B cell (primary cell): ENCODE data around the gene LHX4.

Experiments used
- EZH2 ChIP-seq: IDR thresholded peaks from 2 replicates; pipeline ENCODE4 v1.6.1; 2012; ENCODE audit warnings: borderline replicate concordance, low read depth, mild to moderate bottlenecking, moderate library complexity, low read length; ENCODE audit not compliant: insufficient read depth, poor library complexity, severe bottlenecking
- TF ChIP-seq, protein P1 (sequence below): fragments of 200-600 bp; IDR thresholded peaks from one replicate; pipeline ENCODE4 v1.8.0; 2022; ENCODE audit warnings: antibody characterized with exemption, mild to moderate bottlenecking

DNA sequence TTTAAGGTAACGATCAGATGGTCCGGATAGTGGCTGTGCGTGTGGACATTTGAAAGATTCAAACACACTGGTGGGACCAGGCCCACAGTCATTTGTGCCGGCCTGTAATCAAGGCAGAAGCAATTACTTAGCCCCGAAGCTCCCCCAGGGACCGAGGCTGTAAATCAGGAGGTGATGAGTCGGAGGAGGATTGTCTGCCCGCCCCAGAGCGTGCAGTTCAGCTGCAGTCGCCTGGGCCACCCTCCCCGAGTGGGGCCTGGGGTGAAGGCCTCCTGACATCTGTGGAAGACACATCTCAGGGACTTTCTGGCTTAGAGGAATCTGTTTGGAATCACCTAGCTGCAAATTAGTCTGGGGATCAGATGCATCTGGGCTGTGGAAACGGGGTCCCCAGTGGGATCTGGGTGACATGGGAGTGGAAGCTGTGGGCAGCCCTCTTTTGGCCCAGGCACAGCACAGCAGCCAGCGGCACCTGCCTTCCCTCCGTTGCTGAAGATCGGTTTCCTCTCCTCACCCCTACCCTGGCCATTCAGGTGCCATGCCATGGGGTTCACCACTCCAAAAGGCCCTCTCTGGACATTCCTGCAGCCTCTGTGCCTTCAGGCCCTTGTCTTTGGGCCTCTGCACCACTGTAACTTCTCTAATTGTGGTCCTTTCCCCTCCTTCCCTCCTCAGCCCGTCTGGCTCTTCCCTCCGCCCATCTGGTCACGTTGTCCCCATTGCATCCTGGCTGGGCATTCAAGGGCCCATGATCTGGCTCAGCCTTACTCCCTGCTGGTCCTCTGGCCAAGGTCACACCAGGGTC is 25.7 kb downstream of the LHX4 start:
- TF ChIP-seq, protein P1, sequence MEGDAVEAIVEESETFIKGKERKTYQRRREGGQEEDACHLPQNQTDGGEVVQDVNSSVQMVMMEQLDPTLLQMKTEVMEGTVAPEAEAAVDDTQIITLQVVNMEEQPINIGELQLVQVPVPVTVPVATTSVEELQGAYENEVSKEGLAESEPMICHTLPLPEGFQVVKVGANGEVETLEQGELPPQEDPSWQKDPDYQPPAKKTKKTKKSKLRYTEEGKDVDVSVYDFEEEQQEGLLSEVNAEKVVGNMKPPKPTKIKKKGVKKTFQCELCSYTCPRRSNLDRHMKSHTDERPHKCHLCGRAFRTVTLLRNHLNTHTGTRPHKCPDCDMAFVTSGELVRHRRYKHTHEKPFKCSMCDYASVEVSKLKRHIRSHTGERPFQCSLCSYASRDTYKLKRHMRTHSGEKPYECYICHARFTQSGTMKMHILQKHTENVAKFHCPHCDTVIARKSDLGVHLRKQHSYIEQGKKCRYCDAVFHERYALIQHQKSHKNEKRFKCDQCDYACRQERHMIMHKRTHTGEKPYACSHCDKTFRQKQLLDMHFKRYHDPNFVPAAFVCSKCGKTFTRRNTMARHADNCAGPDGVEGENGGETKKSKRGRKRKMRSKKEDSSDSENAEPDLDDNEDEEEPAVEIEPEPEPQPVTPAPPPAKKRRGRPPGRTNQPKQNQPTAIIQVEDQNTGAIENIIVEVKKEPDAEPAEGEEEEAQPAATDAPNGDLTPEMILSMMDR: no peak
- no peak for TF ChIP-seq EZH2
